Stimulated activated memory B cell treated with anti-CD40 and anti-IgM and Interleukin-4, amounts not matched to agents 10 μg/mL and 1 μg/mL and 100 μg/mL, for 72 hours (primary cell): ENCODE data around the gene PIGH.
"Not testable (repeated sequence)": the region's sequence is repeated elsewhere in the genome, so short reads cannot be mapped to it uniquely, and the experiment has no call there.

Experiments
- ATAC-seq: fragments of 150-1000 bp; cut with Tn5 transposase; 2 replicates; pipeline ENCODE4 v1.10.0; 2021
- H3K27ac Mint-ChIP-seq: one replicate; pipeline ENCODE4 v1.8.0; 2022; ENCODE audit warnings: mild to moderate bottlenecking, mixed read lengths
- H3K27me3 Mint-ChIP-seq: one replicate; pipeline ENCODE4 v1.8.0; 2022; ENCODE audit warnings: mixed read lengths
- H3K36me3 Mint-ChIP-seq: one replicate; pipeline ENCODE4 v1.8.0; 2022; ENCODE audit warnings: mixed read lengths
- H3K4me1 Mint-ChIP-seq: one replicate; pipeline ENCODE4 v1.8.0; 2022; ENCODE audit warnings: mixed read lengths
- H3K4me3 Mint-ChIP-seq: one replicate; pipeline ENCODE4 v1.8.0; 2022; ENCODE audit warnings: mild to moderate bottlenecking, moderate library complexity, mixed read lengths
- H3K9me3 Mint-ChIP-seq: one replicate; pipeline ENCODE4 v1.8.0; 2022; ENCODE audit warnings: mixed read lengths

PIGH gene

DNA sequence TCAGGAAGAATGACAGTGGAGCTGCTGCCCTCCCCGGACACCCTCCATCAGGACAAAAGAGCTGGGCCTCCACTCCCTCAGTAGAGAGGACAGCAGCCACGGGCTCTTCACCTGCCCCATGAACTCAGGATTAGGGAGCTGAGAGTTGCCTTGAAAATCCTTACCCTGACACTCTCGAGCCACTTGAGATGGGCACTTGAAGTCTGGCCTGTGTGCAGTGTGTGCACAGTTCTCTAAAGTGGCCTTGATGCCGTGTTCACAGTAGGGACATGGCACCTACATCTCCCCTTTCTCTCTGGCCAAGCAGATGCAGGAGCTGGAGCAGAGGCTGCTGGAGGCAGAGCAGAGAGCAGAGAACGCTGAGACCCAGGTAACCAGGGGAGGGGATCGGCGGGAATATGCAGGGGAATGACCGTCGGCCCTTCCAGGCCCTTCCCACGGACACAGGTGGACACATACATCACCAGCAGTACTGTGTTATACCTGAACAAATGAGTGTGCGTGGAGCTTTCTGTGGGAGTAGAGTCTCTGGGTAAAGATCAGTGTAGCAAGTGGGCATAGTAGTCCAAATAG lies 44.5 kb downstream of the PIGH start:
- Mint-ChIP-seq H3K36me3 (no peaks in the 10 kb centered on the region), H3K27me3 (peaks cover 14% of the 10 kb centered on the region), H3K27ac (no peak overlapping the region), H3K4me3 (no peak overlapping the region), H3K4me1 (no peaks in the 10 kb centered on the region), H3K9me3 (no peaks in the 10 kb centered on the region)
- ATAC-seq = no peak

DNA sequence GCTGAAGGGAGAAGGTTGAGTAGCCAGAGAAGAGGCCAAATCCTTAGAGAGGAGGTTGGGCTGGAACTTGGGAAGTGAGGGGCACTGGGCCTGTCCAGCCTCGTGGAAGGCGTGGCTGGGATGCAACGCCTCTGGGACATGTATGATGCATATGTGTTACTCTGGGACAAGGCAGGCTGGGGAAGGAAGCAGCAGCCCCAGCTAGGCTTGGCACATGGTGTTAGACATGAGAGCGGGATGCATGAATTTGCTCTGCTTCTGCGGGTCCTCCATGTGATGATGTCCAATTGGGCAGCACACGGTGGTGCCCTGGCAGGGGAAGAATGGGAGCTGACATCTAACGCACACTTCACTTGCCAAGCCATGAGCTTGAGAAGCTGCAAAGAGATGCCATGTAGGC lies 45.7 kb downstream of the PIGH start:
- H3K27me3 Mint-ChIP-seq = peaks cover 24% of the 10 kb centered on the region
- no peak for ATAC-seq
- H3K9me3 Mint-ChIP-seq = no peaks in the 10 kb centered on the region
- no peaks in the 10 kb centered on the region for H3K4me1 Mint-ChIP-seq
- no peak overlapping the region for H3K27ac Mint-ChIP-seq
- H3K36me3 Mint-ChIP-seq = no peaks in the 10 kb centered on the region
- H3K4me3 Mint-ChIP-seq = no peak overlapping the region

- Mint-ChIP-seq H3K36me3 (no peaks in the 10 kb centered on the region), H3K4me1 (no peaks in the 10 kb centered on the region), H3K27me3 (peaks cover 26% of the 10 kb centered on the region), H3K4me3 (no peak overlapping the region), H3K27ac (no peak overlapping the region), H3K9me3 (no peaks in the 10 kb centered on the region)
- ATAC-seq = no peak
Observed at GRCh38 chr14:67553547-67553946, 46.5 kb downstream of the PIGH start.

DNA sequence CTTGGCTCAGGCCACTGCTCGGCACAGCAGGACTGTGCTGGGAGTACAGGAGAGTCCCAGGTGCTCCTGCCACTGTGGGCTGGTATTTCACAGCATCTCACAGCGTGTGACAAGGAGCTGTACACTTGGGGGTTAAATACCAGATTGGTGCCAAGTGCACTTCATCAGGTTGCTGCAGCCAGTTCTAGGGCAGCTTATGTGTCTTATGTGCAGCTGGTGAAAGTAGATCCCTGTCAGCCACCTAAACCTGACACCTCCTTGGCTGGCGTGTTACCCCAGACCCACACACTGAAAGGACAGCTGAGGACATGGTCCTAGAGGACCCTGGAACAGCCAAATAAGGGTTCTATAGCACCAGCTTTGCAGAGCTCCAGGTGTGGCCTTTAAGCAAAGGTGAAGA lies 48.1 kb downstream of the PIGH start:
- no peaks in the 10 kb centered on the region for H3K9me3 Mint-ChIP-seq
- no peak overlapping the region for H3K4me3 Mint-ChIP-seq
- H3K27me3 Mint-ChIP-seq = peaks cover 26% of the 10 kb centered on the region
- H3K27ac Mint-ChIP-seq = no peak overlapping the region
- H3K36me3 Mint-ChIP-seq = no peaks in the 10 kb centered on the region
- no peak for ATAC-seq
- no peaks in the 10 kb centered on the region for H3K4me1 Mint-ChIP-seq

DNA sequence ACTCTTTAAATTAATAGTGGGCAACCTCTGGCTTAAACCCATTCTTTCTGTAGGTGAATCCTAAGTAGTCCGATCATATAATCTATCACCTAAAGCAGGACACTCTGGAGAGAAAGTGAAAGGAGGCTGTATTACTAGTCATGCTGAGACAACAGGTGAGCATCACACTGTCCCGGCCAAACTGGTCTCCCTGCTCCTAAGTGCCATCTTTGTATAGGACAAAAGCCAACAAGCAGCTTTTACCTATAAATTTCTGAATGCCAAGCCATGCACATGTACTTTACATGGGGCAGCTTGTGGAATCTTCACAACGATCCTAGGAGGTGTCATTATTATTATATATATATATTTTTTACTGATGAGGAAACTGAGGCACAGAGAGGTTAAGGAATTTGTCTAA lies 48.9 kb downstream of the PIGH start:
- Mint-ChIP-seq H3K27ac (no peak overlapping the region), H3K9me3 (no peaks in the 10 kb centered on the region), H3K36me3 (no peaks in the 10 kb centered on the region), H3K4me3 (no peak overlapping the region), H3K27me3 (peaks cover 27% of the 10 kb centered on the region), H3K4me1 (no peaks in the 10 kb centered on the region)
- ATAC-seq = no peak

GRCh38 chr14:67549734-67550133 lies 50.3 kb downstream of the PIGH start:
- H3K4me3 Mint-ChIP-seq = no peak overlapping the region
- no peak for ATAC-seq
- no peaks in the 10 kb centered on the region for H3K9me3 Mint-ChIP-seq

GRCh38 chr14:67547224-67547780 lies 52.8 kb downstream of the PIGH start:
- no peaks in the 10 kb centered on the region for H3K4me1 Mint-ChIP-seq
- peaks cover 2% of the 10 kb centered on the region for H3K9me3 Mint-ChIP-seq
- H3K27me3 Mint-ChIP-seq = peaks cover 53% of the 10 kb centered on the region
- H3K4me3 Mint-ChIP-seq = no peak overlapping the region
- ATAC-seq = no peak
- no peak overlapping the region for H3K27ac Mint-ChIP-seq
- H3K36me3 Mint-ChIP-seq = peaks cover 12% of the 10 kb centered on the region

More at GRCh38 chr14:67549734-67550133, 50.3 kb downstream of the PIGH start:
- Mint-ChIP-seq H3K27me3 (peaks cover 40% of the 10 kb centered on the region), H3K4me1 (no peaks in the 10 kb centered on the region), H3K36me3 (no peaks in the 10 kb centered on the region), H3K27ac (no peak overlapping the region)

DNA sequence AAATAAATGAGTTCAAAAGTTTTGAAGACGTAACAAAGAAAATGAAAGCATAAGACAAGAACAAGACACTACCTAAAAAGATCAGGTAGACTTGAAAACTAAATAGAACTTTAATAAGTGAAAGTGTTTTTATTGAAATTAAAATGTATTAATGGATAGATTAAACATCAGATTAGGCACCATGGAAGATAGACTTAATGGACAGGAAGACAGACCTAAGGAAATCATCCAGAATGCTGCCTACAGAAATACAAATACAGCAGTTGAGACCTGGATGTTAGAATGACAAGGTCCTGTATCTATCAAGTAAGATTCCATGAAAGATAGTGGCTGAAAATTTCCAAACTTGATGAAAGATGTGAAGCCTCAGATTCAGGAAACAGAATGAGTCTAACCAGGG lies 55.5 kb downstream of the PIGH start:
- Mint-ChIP-seq H3K27me3 (peaks cover 44% of the 10 kb centered on the region), H3K4me3 (no peak overlapping the region), H3K27ac (no peak overlapping the region), H3K9me3 (peaks cover 2% of the 10 kb centered on the region), H3K36me3 (peaks cover 12% of the 10 kb centered on the region), H3K4me1 (peaks cover 7% of the 10 kb centered on the region)
- no peak for ATAC-seq

GRCh38 chr14:67542620-67543019 lies 57.4 kb downstream of the PIGH start:
- H3K4me1 Mint-ChIP-seq, H3K9me3 Mint-ChIP-seq, H3K4me3 Mint-ChIP-seq, H3K27ac Mint-ChIP-seq, ATAC-seq: not testable (repeated sequence)
- Mint-ChIP-seq H3K36me3 (peaks cover 12% of the 10 kb centered on the region), H3K27me3 (peaks cover 40% of the 10 kb centered on the region)

DNA sequence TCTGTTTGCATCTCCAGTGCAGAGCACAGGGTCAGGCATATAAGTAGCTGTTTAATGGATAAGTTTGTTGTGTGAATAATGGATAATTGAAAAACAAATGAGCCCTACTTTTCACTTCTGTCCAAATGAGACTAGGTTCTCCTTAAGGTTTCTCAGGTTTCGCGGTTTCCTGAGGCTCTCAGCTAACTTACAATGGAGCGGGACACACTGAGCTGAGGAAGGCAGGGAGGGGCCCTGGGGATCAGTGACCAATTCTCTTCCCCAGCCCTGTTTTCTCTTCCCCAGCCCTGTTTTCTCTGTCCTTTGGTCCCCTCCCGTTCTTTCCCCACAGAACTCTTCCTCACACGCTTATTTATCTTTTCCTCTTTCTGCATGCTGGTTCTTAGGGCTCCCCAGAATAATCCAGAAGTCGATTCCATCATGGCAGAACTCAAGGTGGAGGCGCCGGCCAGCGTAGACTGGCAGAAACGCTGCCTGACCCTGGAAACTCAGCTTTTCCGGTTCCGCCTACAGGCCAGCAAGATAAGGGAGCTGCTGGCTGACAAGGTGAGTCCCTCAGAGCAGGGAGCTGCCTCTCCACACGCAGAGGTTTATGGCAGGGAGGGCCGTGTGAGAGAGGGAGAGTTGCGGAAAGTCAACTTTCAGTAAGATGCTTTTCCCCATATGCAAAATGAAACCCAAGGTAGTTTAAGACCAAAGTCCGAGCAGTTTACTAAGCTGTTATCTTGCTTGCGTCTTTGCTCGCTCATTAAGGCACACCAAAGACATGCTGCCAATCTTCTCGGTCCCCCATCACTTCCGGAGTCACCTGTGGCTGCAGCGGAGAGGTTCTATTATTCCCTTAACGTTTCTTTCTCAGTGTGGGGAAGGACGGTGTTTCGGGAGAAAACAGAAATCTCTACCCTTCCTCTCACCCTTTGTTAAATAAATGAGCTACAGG lies 58.4 kb downstream of the PIGH start:
- ATAC-seq = no peak
- H3K4me1 Mint-ChIP-seq = peaks cover 7% of the 10 kb centered on the region
- H3K27me3 Mint-ChIP-seq = peaks cover 40% of the 10 kb centered on the region
- peak overlapping the region; percentile 11 for H3K27ac Mint-ChIP-seq
- peak overlapping the region; percentile 53 for H3K4me3 Mint-ChIP-seq
- peaks cover 12% of the 10 kb centered on the region for H3K36me3 Mint-ChIP-seq
- H3K9me3 Mint-ChIP-seq = peaks cover 2% of the 10 kb centered on the region
